GM23338 (cell line): Measurements from ENCODE around the gene CYTL1. TPM values are rescaled to one million over a fixed set of nuclear protein-coding genes. Genes with fewer than 3 reads are reported as not detected.
A peak's percentile ranks its signal among the peaks of the same experiment; 100 is the strongest.

ENCODE experiments used
- ATAC-seq: fragments of 200-7000 bp; cut with Tn5 transposase; 3 replicates; pipeline ENCODE4 v1.9.1; 2020
- DNase-seq: peaks from one replicate; pipeline ENCODE4 v3.0.0-alpha.2; 2015; ENCODE audit warnings: low spot score
- H2AFZ ChIP-seq: fragments of 200-600 bp; sonication (generic); 2 replicates; pipeline ENCODE4 v1.8.0; 2016; ENCODE audit warnings: antibody characterized with exemption, mild to moderate bottlenecking, moderate library complexity
- H3F3A ChIP-seq: fragments of 200-600 bp; sonication (generic); replicated peaks from 2 replicates; pipeline ENCODE4 v1.8.0; 2017; ENCODE audit warnings: antibody characterized with exemption, mixed run types, low read depth
- H3K27ac ChIP-seq: fragments of 200-600 bp; sonication (generic); 2 replicates; pipeline ENCODE4 v1.6.1; 2016; ENCODE audit warnings: low read depth
- H3K27me3 ChIP-seq: fragments of 200-600 bp; sonication (generic); 2 replicates; pipeline ENCODE4 v1.8.0; 2016; ENCODE audit warnings: mild to moderate bottlenecking, mixed run types, moderate library complexity; ENCODE audit not compliant: insufficient read depth
- H3K36me3 ChIP-seq: fragments of 200-600 bp; sonication (generic); 2 replicates; pipeline ENCODE4 v1.8.0; 2016; ENCODE audit warnings: mild to moderate bottlenecking; ENCODE audit not compliant: insufficient read depth
- H3K4me1 ChIP-seq: fragments of 200-600 bp; sonication (generic); 2 replicates; pipeline ENCODE4 v1.8.0; 2016; ENCODE audit warnings: mild to moderate bottlenecking, moderate library complexity; ENCODE audit not compliant: insufficient read depth
- H3K4me2 ChIP-seq: fragments of 200-600 bp; sonication (generic); 2 replicates; pipeline ENCODE4 v1.7.1; 2017; ENCODE audit warnings: mixed run types
- H3K4me3 ChIP-seq: fragments of 200-600 bp; sonication (generic); 2 replicates; pipeline ENCODE4 v1.6.1; 2016; ENCODE audit warnings: mixed run types
- H3K79me2 ChIP-seq: fragments of 200-600 bp; sonication (generic); replicated peaks from 2 replicates; pipeline ENCODE4 v1.8.0; 2017; ENCODE audit warnings: mild to moderate bottlenecking; ENCODE audit not compliant: insufficient read depth
- H3K9me2 ChIP-seq: fragments of 200-600 bp; sonication (generic); 2 replicates; pipeline ENCODE4 v1.8.0; 2017; ENCODE audit not compliant: insufficient read depth
- H4K20me1 ChIP-seq: fragments of 200-600 bp; sonication (generic); replicated peaks from 2 replicates; pipeline ENCODE4 v1.8.0; 2017; ENCODE audit warnings: mild to moderate bottlenecking; ENCODE audit not compliant: insufficient read depth
- H3K27ac Mint-ChIP-seq: 2 replicates; pipeline ENCODE4 v1.8.0; 2020; ENCODE audit warnings: inconsistent platforms, mild to moderate bottlenecking, moderate library complexity, mixed read lengths
- H3K27me3 Mint-ChIP-seq: 3 replicates; pipeline ENCODE4 v1.8.0; 2022; ENCODE audit warnings: low read depth, mild to moderate bottlenecking, moderate library complexity, mixed read lengths, inconsistent platforms; ENCODE audit not compliant: insufficient read depth, poor library complexity
- H3K36me3 Mint-ChIP-seq: 3 replicates; pipeline ENCODE4 v1.8.0; 2021; ENCODE audit warnings: low read depth, mild to moderate bottlenecking, inconsistent platforms, moderate library complexity, mixed read lengths
- H3K4me1 Mint-ChIP-seq: 3 replicates; pipeline ENCODE4 v1.8.0; 2020; ENCODE audit warnings: mild to moderate bottlenecking, inconsistent platforms, mixed read lengths
- H3K4me3 Mint-ChIP-seq: 3 replicates; pipeline ENCODE4 v1.8.0; 2021; ENCODE audit warnings: moderate library complexity, mild to moderate bottlenecking, inconsistent platforms, mixed read lengths
- H3K9me3 Mint-ChIP-seq: 3 replicates; pipeline ENCODE4 v1.8.0; 2020; ENCODE audit warnings: moderate library complexity, mild to moderate bottlenecking, inconsistent platforms, mixed read lengths
- CREB1 ChIP-seq: fragments of 250-450 bp; sonication (Bioruptor Pico); IDR thresholded peaks from 2 replicates; pipeline ENCODE4 v1.5.0; 2020; ENCODE audit warnings: low read depth, mild to moderate bottlenecking, moderate library complexity
- CTCF ChIP-seq, 2 experiments: fragments of 200-600 bp in 1 of 2; sonication (generic) in 1 of 2; conservative IDR thresholded peaks; 2 replicates each; pipeline versions ENCODE4 v1.5.1 to v1.6.1; 2016 to 2017; ENCODE audit warnings: antibody characterized with exemption in 2 of 2, low read depth in 2 of 2, mild to moderate bottlenecking in 2 of 2, moderate library complexity in 1 of 2
- ETS1 ChIP-seq: IDR thresholded peaks from 2 replicates; pipeline ENCODE4 v1.6.1; 2016; ENCODE audit warnings: antibody characterized with exemption
- EZH2 ChIP-seq: fragments of 200-600 bp; sonication (generic); IDR thresholded peaks from one replicate; pipeline ENCODE4 v1.8.0; 2017; ENCODE audit warnings: antibody characterized with exemption, mild to moderate bottlenecking, low read depth; ENCODE audit not compliant: unreplicated experiment
- EZH2phosphoT487 ChIP-seq: fragments of 200-600 bp; sonication (generic); IDR thresholded peaks from one replicate; pipeline ENCODE4 v1.8.1; 2018; ENCODE audit warnings: antibody characterized with exemption; ENCODE audit not compliant: unreplicated experiment
- JUNB ChIP-seq: IDR thresholded peaks from one replicate; pipeline ENCODE4 v1.6.1; 2016; ENCODE audit warnings: antibody characterized with exemption; ENCODE audit not compliant: unreplicated experiment
- NANOG ChIP-seq: IDR thresholded peaks from 2 replicates; pipeline ENCODE4 v1.6.1; 2016; ENCODE audit warnings: antibody characterized with exemption, borderline replicate concordance
- POLR2AphosphoS5 ChIP-seq: IDR thresholded peaks from 2 replicates; pipeline ENCODE4 v1.6.1; 2016; ENCODE audit warnings: antibody characterized with exemption, low read depth
- REST ChIP-seq: IDR thresholded peaks from one replicate; pipeline ENCODE4 v1.6.1; 2018; ENCODE audit warnings: antibody characterized with exemption; ENCODE audit not compliant: unreplicated experiment
- STAT1 ChIP-seq: IDR thresholded peaks from one replicate; pipeline ENCODE4 v1.6.1; 2016; ENCODE audit warnings: antibody characterized with exemption; ENCODE audit not compliant: unreplicated experiment
- ZNF114 ChIP-seq: fragments of 250-450 bp; sonication (Bioruptor Pico); IDR thresholded peaks from 2 replicates; pipeline ENCODE4 v1.5.0; 2020; ENCODE audit warnings: mild to moderate bottlenecking, moderate library complexity
- ZNF331 ChIP-seq: fragments of 250-450 bp; sonication (Bioruptor Pico); IDR thresholded peaks from 2 replicates; pipeline ENCODE4 v1.5.0; 2020; ENCODE audit warnings: low read depth, mild to moderate bottlenecking, moderate library complexity
- ZNF462 ChIP-seq: fragments of 250-450 bp; sonication (Bioruptor Pico); IDR thresholded peaks from 2 replicates; pipeline ENCODE4 v1.5.0; 2020; ENCODE audit warnings: mild to moderate bottlenecking, moderate library complexity
- polyA plus RNA-seq: library from polyadenylated mRNA; unstranded; fragments of >200 nt; fragmentation: Nextera tagmentation; extraction: Ambion mirVana; gene quantifications from 2 replicates; pipeline ENCODE4 v1.2.1, GENCODE V29; 2016
- total RNA-seq: library from RNA; depleted of rRNA; stranded (reverse); fragments of >200 nt; shearing (Covaris generic); gene quantifications from 2 replicates; pipeline ENCODE4 v1.2.3, GENCODE V29; 2014

Gene CYTL1
- total and polyA plus RNA-seq, 2 experiments from 2014 or later, result 12.6 to 17.6 TPM

- Histone ChIP-seq H3K4me2 (peak overlapping the region; percentile 100), H3K79me2 (no peaks in the 10 kb centered on the region), H3F3A (0 out of 2 replicates have a peak, but pooled peaks cover 4% of the 10 kb centered on the region), H3K4me3 (no peak overlapping the region; the same call in 1 of the 2 replicates), H4K20me1 (no peaks in the 10 kb centered on the region; the same call in 1 of the 2 replicates), H2AFZ (peak overlapping the region; percentile 100), H3K27ac (no peak overlapping the region), H3K9me2 (peaks cover 1% of the 10 kb centered on the region; the same call in 1 of the 2 replicates), H3K27me3 (peaks cover 41% of the 10 kb centered on the region), H3K4me1 (no peaks in the 10 kb centered on the region), H3K36me3 (no peaks in the 10 kb centered on the region)
- DNase-seq (no peak), ATAC-seq (no peak)
- H3K4me1 Mint-ChIP-seq, result peaks cover 7% of the 10 kb centered on the region; the same call in 1 of the 3 replicates
- TF ChIP-seq JUNB, result no peak
- no peak for TF ChIP-seq POLR2AphosphoS5
- TF ChIP-seq ZNF114 (CRISPR knock-in tag), result no peak
- TF ChIP-seq NANOG, result no peak
- no peak for TF ChIP-seq EZH2
- TF ChIP-seq ZNF331 (CRISPR knock-in tag), result no peak
- no peak for TF ChIP-seq EZH2phosphoT487
- no peak for TF ChIP-seq CREB1 (CRISPR knock-in tag)
- TF ChIP-seq ZNF462 (CRISPR knock-in tag), result no peak
- TF ChIP-seq REST, result no peak
- no peak for TF ChIP-seq ETS1
- TF ChIP-seq STAT1, result no peak
- TF ChIP-seq CTCF (conservative IDR thresholded peaks at IDR 0.05; ENCODE audit: low read depth in 2 of 2), result no peak
- no peaks in the 10 kb centered on the region for H3K9me3 Mint-ChIP-seq
- H3K27me3 Mint-ChIP-seq, result peaks cover 34% of the 10 kb centered on the region
- H3K4me3 Mint-ChIP-seq, result peak overlapping the region; percentile 80; the same call in 2 of the 3 replicates
- no peak overlapping the region for H3K27ac Mint-ChIP-seq
- H3K36me3 Mint-ChIP-seq, result no peaks in the 10 kb centered on the region
Measured at GRCh38 chr4:5052726-5053425, 33.6 kb upstream of the CYTL1 start.
